NCI-H2107 treated with DMSO at 0.1 percent for 48 hours (cell line): ENCODE data around the gene ZNF892.
A peak's percentile ranks its signal among the peaks of the same experiment; 100 is the strongest.
"Not testable (repeated sequence)": the region's sequence is repeated elsewhere in the genome, so short reads cannot be mapped to it uniquely, and the experiment has no call there.

Experiments
- DNase-seq: peaks from one replicate; lab custom pipeline; 2025; ENCODE audit not compliant: unreplicated experiment; lab: John Stamatoyannopoulos, UW

The ZNF892 gene

DNA sequence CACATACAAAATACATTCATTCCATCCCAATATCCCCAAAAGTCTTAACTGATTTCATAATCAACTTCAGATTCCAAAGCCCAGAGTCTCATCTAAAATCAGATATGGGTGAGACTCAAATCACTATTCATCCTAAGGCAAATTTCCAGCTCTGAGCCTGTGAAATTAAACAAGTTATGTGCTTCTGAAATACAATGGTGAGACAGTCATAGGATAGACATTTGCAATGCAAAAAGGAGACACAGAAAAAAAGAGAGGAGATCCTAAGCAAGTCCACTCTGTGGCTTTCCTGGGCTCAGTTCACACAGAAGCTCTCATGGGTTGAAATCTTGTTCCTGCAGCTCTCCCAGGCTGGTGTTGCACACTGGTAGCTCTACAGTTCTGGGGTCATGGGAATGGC, 18.3 kb downstream of the ZNF892 start:
- DNase-seq, result no peak

- peak; percentile 56 for DNase-seq
Measured at GRCh38 chr2:95231723-95232122, 24.4 kb downstream of the ZNF892 start.

GRCh38 chr2:95232232-95232631, 24.9 kb downstream of the ZNF892 start:
- no peak for DNase-seq

- DNase-seq, result no peak
Measured at GRCh38 chr2:95234286-95234785, 27.0 kb downstream of the ZNF892 start.

- DNase-seq, result no peak
Measured at GRCh38 chr2:95234816-95235215, 27.5 kb downstream of the ZNF892 start.

DNA sequence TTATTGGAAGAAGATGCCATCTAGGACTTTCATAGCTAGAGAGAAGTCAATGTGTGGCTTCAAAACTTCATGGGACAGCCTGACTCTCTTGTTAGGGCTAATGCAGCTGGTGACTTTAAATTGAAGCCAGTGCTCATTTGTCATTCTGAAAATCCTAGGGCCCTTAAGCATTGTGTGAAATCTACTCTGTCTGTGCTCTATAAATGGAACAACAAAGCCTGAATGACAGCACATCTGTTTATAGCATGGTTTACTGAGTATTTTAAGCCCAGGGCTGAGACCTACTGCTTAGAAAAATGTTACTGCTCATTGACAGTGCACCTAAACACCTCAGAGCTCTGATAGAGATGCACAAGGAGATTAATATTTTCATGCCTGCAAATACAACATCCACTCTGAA, 30.8 kb downstream of the ZNF892 start:
- no peak for DNase-seq

DNA sequence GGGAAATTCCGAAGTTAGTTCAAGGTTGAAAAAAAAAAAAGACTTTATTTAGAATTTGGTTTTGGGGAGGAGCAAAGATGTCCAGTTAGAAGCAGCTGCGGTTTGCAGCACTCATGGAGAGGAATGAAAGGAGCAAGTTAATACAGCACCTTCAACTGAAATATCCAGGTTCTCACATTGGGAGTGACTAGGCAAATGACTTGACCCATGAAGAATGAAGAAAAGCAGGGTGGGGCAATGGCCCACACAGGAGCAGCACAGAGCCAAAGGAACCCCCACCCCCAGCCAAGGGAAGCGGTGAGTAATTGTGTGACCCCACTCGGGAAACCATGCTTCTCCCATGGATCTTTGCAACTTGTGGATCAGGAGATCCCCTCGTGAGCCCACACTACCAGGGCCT, 32.8 kb downstream of the ZNF892 start:
- DNase-seq, result no peak

DNA sequence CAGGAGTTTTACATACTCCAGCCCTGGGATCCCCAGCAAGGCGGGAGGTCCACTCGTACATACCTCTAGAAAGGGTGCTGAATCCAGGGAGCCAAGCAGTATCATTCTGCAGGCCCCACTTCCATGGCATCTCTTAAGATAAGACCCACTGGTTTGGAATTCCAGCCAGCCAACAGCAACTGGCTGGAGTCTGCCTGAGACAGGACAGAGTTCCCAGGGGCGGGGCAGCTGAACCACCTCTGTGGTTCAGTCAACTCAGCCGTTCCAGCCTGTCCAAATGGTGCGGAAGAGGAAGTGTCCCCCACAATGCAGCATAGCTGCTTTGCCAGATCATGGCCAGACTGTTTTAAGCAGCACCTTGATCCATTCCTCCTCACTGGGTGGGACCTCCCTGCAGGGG, 33.2 kb downstream of the ZNF892 start:
- no peak for DNase-seq

- not testable (repeated sequence) for DNase-seq
Measured at GRCh38 chr2:95242084-95242483, 34.8 kb downstream of the ZNF892 start.
